K562 (cell line): ENCODE data around the gene PRKCQ. TPM values are rescaled to one million over a fixed set of nuclear protein-coding genes. Genes with fewer than 3 reads are reported as not detected.
A peak's percentile ranks its signal among the peaks of the same experiment; 100 is the strongest.

Source experiments
- ATAC-seq: fragments of 200-7000 bp; cut with Tn5 transposase; 3 replicates; pipeline ENCODE4 v1.9.1; 2020; ENCODE audit warnings: moderate library complexity
- BruUV-seq: library from RNA; stranded (reverse); fragments of 400-500 nt; replicated peaks from 2 replicates; lab custom pipeline; 2021; lab: Mats Ljungman, UMichigan
- CTCF ChIA-PET: fragments of 300-600 bp; formaldehyde crosslinking; extraction: SDS; loops from one replicate; lab custom pipeline; 2021; ENCODE audit warnings: low intra/inter-chr PET ratio; lab: Yijun Ruan, JAX
- POLR2A ChIA-PET: fragments of 300-600, 350-650 bp; sonication (Branson Sonifier 250); formaldehyde crosslinking; extraction: SDS; loops from one replicate; lab custom pipeline; 2021; ENCODE audit warnings: antibody characterized with exemption, inconsistent platforms; lab: Yijun Ruan, JAX
- DNase-seq, 4 experiments: peaks; one replicate each; pipeline versions ENCODE4 v3.0.0 to v3.0.0-alpha.2; 2011 to 2018; ENCODE audit warnings: low spot score in 3 of 4, mixed read lengths in 3 of 4; ENCODE audit errors: extremely low read depth in 1 of 4
- FAIRE-seq: peaks from 2 replicates; lab custom pipeline; 2011; peaks lifted over from hg19 to GRCh38; lab: Jason Lieb, UNC
- H2AFZ ChIP-seq: 2 replicates; pipeline ENCODE4 v1.6.0; 2011; ENCODE audit warnings: low read depth, low read length, control low read depth, inconsistent platforms
- H3K27ac ChIP-seq: fragments of 200-600 bp; 3 replicates; pipeline ENCODE4 v1.8.0; 2011; ENCODE audit warnings: low read depth, mild to moderate bottlenecking, control low read depth, inconsistent platforms, low read length, moderate library complexity, mixed read lengths; ENCODE audit errors: extremely low read depth
- H3K27me3 ChIP-seq, 2 experiments: fragments of 300-600 bp in 1 of 2; 2 replicates in 1 of 2; 3 replicates in 1 of 2; pipeline versions ENCODE4 v1.6.0 to v1.8.0; 2011; ENCODE audit warnings: inconsistent platforms in 2 of 2, low read length in 2 of 2, mild to moderate bottlenecking in 1 of 2, mixed read lengths in 1 of 2, moderate library complexity in 1 of 2; ENCODE audit not compliant: control insufficient read depth in 2 of 2, insufficient read depth in 2 of 2
- H3K36me3 ChIP-seq: fragments of 300-600 bp; 3 replicates; pipeline ENCODE4 v1.8.0; 2011; ENCODE audit warnings: mild to moderate bottlenecking, low read length, inconsistent platforms; ENCODE audit not compliant: control insufficient read depth, insufficient read depth
- H3K4me1 ChIP-seq, 2 experiments: fragments of 200-600 bp in 1 of 2; replicated peaks in 1 of 2; 2 replicates in 1 of 2; 3 replicates in 1 of 2; pipeline versions ENCODE4 v1.5.1 to v1.8.0; 2011; ENCODE audit warnings: inconsistent platforms in 2 of 2, low read length in 2 of 2, mild to moderate bottlenecking in 1 of 2, mixed read lengths in 1 of 2, moderate library complexity in 1 of 2; ENCODE audit not compliant: control insufficient read depth in 2 of 2, insufficient read depth in 2 of 2
- H3K4me2 ChIP-seq: 2 replicates; pipeline ENCODE4 v1.6.1; 2011; ENCODE audit warnings: low read length, control low read depth, inconsistent platforms, mixed read lengths; ENCODE audit not compliant: insufficient read depth
- H3K4me3 ChIP-seq: fragments of 200-600 bp; sonication (generic), shearing (Covaris generic); 2 replicates; pipeline ENCODE4 v1.5.1; 2016; ENCODE audit warnings: control low read depth, inconsistent platforms
- H3K79me2 ChIP-seq: fragments of 200-600 bp; 3 replicates; pipeline ENCODE4 v1.8.0; 2011; ENCODE audit warnings: low read length, inconsistent platforms; ENCODE audit not compliant: control insufficient read depth, insufficient read depth
- H3K9ac ChIP-seq, 2 experiments: 2 replicates each; pipeline versions ENCODE4 v1.6.0 to v1.6.1; 2011; ENCODE audit warnings: low read depth in 2 of 2, low read length in 2 of 2, control low read depth in 1 of 2, inconsistent platforms in 1 of 2, mild to moderate bottlenecking in 1 of 2, mixed read lengths in 1 of 2; ENCODE audit not compliant: insufficient read depth in 1 of 2
- H3K9me1 ChIP-seq: one replicate; pipeline ENCODE4 v1.6.0; 2011; ENCODE audit warnings: inconsistent platforms, mild to moderate bottlenecking, low read length, moderate library complexity; ENCODE audit not compliant: control insufficient read depth, insufficient read depth
- H3K9me3 ChIP-seq: replicated peaks from 2 replicates; pipeline ENCODE4 v1.5.1; 2011; ENCODE audit warnings: low read depth, low read length, inconsistent platforms; ENCODE audit not compliant: control insufficient read depth, insufficient read depth
- H4K20me1 ChIP-seq: replicated peaks from 2 replicates; pipeline ENCODE4 v1.6.1; 2011; ENCODE audit warnings: low read length, inconsistent platforms, mixed read lengths; ENCODE audit not compliant: control insufficient read depth, insufficient read depth
- CEBPG ChIP-seq, 3 experiments: fragments of 200-800 bp in 1 of 3; sonication (Bioruptor generic) in 1 of 3; sonication (generic) in 1 of 3; formaldehyde crosslinking in 1 of 3; IDR thresholded peaks in 2 of 3; conservative IDR thresholded peaks in 1 of 3; 2 replicates each; pipeline versions ENCODE4 v1.6.1 to v1.8.0; 2016 to 2022; ENCODE audit warnings: missing compliant biosample characterization in 2 of 3, missing genetic modification characterization in 2 of 3, mild to moderate bottlenecking in 1 of 3, missing genetic modification reagents in 1 of 3
- CHD2 ChIP-seq: IDR thresholded peaks from 2 replicates; pipeline ENCODE4 v1.6.1; 2011; ENCODE audit warnings: low read depth, low read length
- E2F8 ChIP-seq: fragments of 450-650 bp; IDR thresholded peaks from 2 replicates; pipeline ENCODE4 v1.7.1; 2018; ENCODE audit warnings: mild to moderate bottlenecking, low read depth; ENCODE audit not compliant: partially characterized antibody
- HSF4 ChIP-seq: fragments of 250-450 bp; sonication (Bioruptor Pico); IDR thresholded peaks from 2 replicates; pipeline ENCODE4 v2.1.2; 2022; ENCODE audit warnings: mild to moderate bottlenecking, moderate library complexity, borderline replicate concordance
- MTA3 ChIP-seq: fragments of 450-650 bp; formaldehyde crosslinking; IDR thresholded peaks from 2 replicates; pipeline ENCODE4 v1.6.1; 2017; ENCODE audit warnings: mild to moderate bottlenecking, borderline replicate concordance
- NCOR1 ChIP-seq: fragments of 450-650 bp; IDR thresholded peaks from 2 replicates; pipeline ENCODE4 v1.6.1; 2016; ENCODE audit warnings: mild to moderate bottlenecking, moderate library complexity
- SIX5 ChIP-seq, 2 experiments: IDR thresholded peaks; 2 replicates each; pipeline ENCODE4 v1.6.1; 2011; ENCODE audit warnings: low read length in 2 of 2, borderline replicate concordance in 1 of 2, low read depth in 1 of 2, mild to moderate bottlenecking in 1 of 2, moderate library complexity in 1 of 2; ENCODE audit not compliant: insufficient read depth in 1 of 2
- SP1 ChIP-seq: sonication (generic); formaldehyde crosslinking; IDR thresholded peaks from 2 replicates; pipeline ENCODE4 v1.8.1; 2022; ENCODE audit warnings: mild to moderate bottlenecking, missing genetic modification reagents
- ZNF586 ChIP-seq: fragments of 450-650 bp; formaldehyde crosslinking; conservative IDR thresholded peaks from 2 replicates; pipeline ENCODE4 v1.4.0; 2020; ENCODE audit warnings: mild to moderate bottlenecking, moderate library complexity
- in situ Hi-C: fragments of 300-500 bp; cut with MboI; formaldehyde crosslinking; loops from 4 replicates; pipeline ENCODE4 v1.15.0; 2018; ENCODE audit warnings: inconsistent platforms, mixed read lengths
- intact Hi-C: fragments of 100-400 bp; cut with micrococcal nuclease; formaldehyde crosslinking; loops from 2 replicates; pipeline ENCODE4 v1.14.2; 2022
- polyA plus RNA-seq, 8 experiments: library from polyadenylated mRNA; depleted of rRNA in 4 of 8; stranded (reverse) in 5 of 8; unstranded in 3 of 8; fragments of >200 nt; fragmentation: Nextera tagmentation in 2 of 8; fragmentation: Illumina TruSeq in 1 of 8; extraction: Ambion mirVana in 2 of 8; extraction: Trizol in 1 of 8; gene quantifications; 2 replicates each; pipeline versions ENCODE4 v1.2.1 to v1.2.3, GENCODE V29; 2011 to 2014; ENCODE audit warnings: inconsistent platforms in 1 of 8, missing spikeins in 1 of 8
- total RNA-seq, 7 experiments: library from RNA; depleted of rRNA in 6 of 7; stranded (reverse); fragments of >200 nt in 6 of 7; fragmentation: Illumina TruSeq in 2 of 7; extraction: Trizol in 2 of 7; gene quantifications; 2 replicates each; pipeline versions ENCODE4 v1.2.1 to v1.2.3, GENCODE V29; 2011 to 2021; ENCODE audit warnings: low replicate concordance in 1 of 7
- TF ChIP-seq, protein P1 (sequence below): sonication (generic); formaldehyde crosslinking; IDR thresholded peaks from 2 replicates; pipeline ENCODE4 v1.5.0; 2020; ENCODE audit warnings: missing genetic modification reagents

Gene PRKCQ
- total and polyA plus RNA-seq, 9 of the 15 experiments (the other 6 are each of a cell fraction or from before 2014, with no cell fraction given), result 4.4 to 23.3 (median 14.6) TPM

GRCh38 chr10:6592080-6592479, 12.0 kb upstream of the PRKCQ start:
- Histone ChIP-seq H3K9me3 (no peaks in the 10 kb centered on the region), H3K36me3 (peaks cover 7% of the 10 kb centered on the region; the same call in 1 of the 3 replicates), H3K9me1 (no peaks in the 10 kb centered on the region), H3K79me2 (no peaks in the 10 kb centered on the region), H3K9ac (no peak overlapping the region), H3K4me1 (no peaks in the 10 kb centered on the region), H3K4me3 (no peak overlapping the region), H2AFZ (no peak overlapping the region), H3K4me2 (no peak overlapping the region), H3K27ac (no peak overlapping the region), H3K27me3 (no peaks in the 10 kb centered on the region), H4K20me1 (no peaks in the 10 kb centered on the region)
- DNase-seq (no peak), ATAC-seq (no peak), FAIRE-seq (peak; percentile 26)
- no TSS peak for BruUV-seq
- no peak for TF ChIP-seq SP1 (CRISPR knock-in tag)
- TF ChIP-seq SIX5 (IDR thresholded peaks at IDR 0.05; ENCODE audit: borderline replicate concordance in 1 of 2, insufficient read depth in 1 of 2, low read depth in 1 of 2, low read length in 2 of 2), result no peak
- no peak for TF ChIP-seq HSF4 (CRISPR knock-in tag)
- TF ChIP-seq NCOR1, result no peak
- TF ChIP-seq CEBPG (CRISPR knock-in tag; IDR thresholded peaks at IDR 0.05), result no peak
- no peak for TF ChIP-seq CEBPG (tag; conservative IDR thresholded peaks at IDR 0.05 in 1 of 2, IDR thresholded peaks at IDR 0.05 in 1 of 2)
- TF ChIP-seq, protein P1, sequence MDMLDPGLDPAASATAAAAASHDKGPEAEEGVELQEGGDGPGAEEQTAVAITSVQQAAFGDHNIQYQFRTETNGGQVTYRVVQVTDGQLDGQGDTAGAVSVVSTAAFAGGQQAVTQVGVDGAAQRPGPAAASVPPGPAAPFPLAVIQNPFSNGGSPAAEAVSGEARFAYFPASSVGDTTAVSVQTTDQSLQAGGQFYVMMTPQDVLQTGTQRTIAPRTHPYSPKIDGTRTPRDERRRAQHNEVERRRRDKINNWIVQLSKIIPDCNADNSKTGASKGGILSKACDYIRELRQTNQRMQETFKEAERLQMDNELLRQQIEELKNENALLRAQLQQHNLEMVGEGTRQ (CRISPR knock-in tag), result no peak
- TF ChIP-seq ZNF586 (CRISPR knock-in tag), result no peak
- no peak for TF ChIP-seq E2F8
- TF ChIP-seq MTA3, result no peak
- TF ChIP-seq CHD2, result no peak
- CTCF ChIA-PET, result no interaction called here
- intact Hi-C loops (no loop called here), in situ Hi-C loops (no loop called here)
- POLR2A ChIA-PET, result interaction anchor here (1.0 to 1.9 kb wide), 2 partner anchors 10 to 28 kb away, joined by 3 to 5 read pairs; no protein-coding TSS in a partner anchor
